Right atrium auricular region (tissue), 2 donors: ENCODE data around the gene BCL11A. TPM values are rescaled to one million over a fixed set of nuclear protein-coding genes. Genes with fewer than 3 reads are reported as not detected.

ENCODE experiments used
- DNase-seq: peaks from one replicate; pipeline ENCODE4 v3.0.0-alpha.2; 2019; ENCODE audit warnings: low spot score
- H3K27ac ChIP-seq, 2 donors: fragments of 200-600 bp; sonication (generic); 1 replicate in 1 of 2; 2 replicates in 1 of 2; pipeline ENCODE4 v1.5.1; 2016 to 2019
- H3K27me3 ChIP-seq, 2 donors: fragments of 200-600 bp; sonication (generic); one replicate each; pipeline versions ENCODE4 v1.5.1 to v1.6.0; 2017 to 2019
- H3K36me3 ChIP-seq: fragments of 200-600 bp; sonication (generic); one replicate; pipeline ENCODE4 v1.5.1; 2016
- H3K4me1 ChIP-seq, 2 donors: fragments of 200-600 bp; sonication (generic); one replicate each; pipeline versions ENCODE4 v1.5.1 to v1.6.0; 2017 to 2019
- H3K4me3 ChIP-seq, 2 donors: fragments of 200-600 bp; sonication (generic); 1 replicate in 1 of 2; 2 replicates in 1 of 2; pipeline ENCODE4 v1.5.1; 2017 to 2019; ENCODE audit warnings: mild to moderate bottlenecking in 1 of 2, moderate library complexity in 1 of 2
- H3K9me3 ChIP-seq, 2 donors: fragments of 200-600 bp; sonication (generic); one replicate each; pipeline ENCODE4 v1.5.1; 2019
- total RNA-seq, 2 donors: library from RNA; depleted of rRNA; stranded (reverse); fragments of >200 nt; gene quantifications; one replicate each; pipeline ENCODE4 v1.1.0, GENCODE V29; 2016
- TF ChIP-seq, protein P1 (sequence below), 2 donors: fragments of 200-600 bp; sonication (generic); IDR thresholded peaks; one replicate each; pipeline ENCODE4 v1.5.1; 2019; ENCODE audit warnings: antibody characterized with exemption in 2 of 2

The BCL11A gene
- total RNA-seq, 2 donors from 2014 or later = 2.2 to 3.3 TPM

DNA sequence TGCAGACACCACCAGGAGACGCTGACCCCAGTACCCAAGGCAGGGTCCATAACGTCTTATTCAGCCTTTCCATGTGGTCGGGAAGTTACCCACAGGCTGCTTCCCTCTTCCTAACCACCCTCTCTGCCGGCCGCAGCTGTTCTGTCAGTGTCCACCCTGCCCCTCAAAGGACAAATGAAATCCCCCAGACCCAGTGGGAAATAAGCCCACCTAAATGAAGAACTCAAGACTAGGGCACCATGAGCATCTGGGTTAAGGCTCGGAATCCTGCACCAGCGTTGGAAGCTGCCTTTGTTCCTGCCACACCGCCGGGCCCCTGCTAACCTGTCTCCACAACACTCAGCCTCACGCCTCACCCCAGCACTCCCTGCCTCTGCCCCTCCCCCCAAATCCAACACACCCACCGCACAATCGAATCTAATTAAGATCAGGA lies 21.7 kb downstream of the BCL11A start:
- Histone ChIP-seq H3K27me3 (no peaks in the 10 kb centered on the region), H3K27ac (no peak overlapping the region), H3K36me3 (no peaks in the 10 kb centered on the region), H3K9me3 (no peaks in the 10 kb centered on the region), H3K4me1 (peaks cover 0 to 24% of the 10 kb centered on the region in 2 donors), H3K4me3 (no peak overlapping the region)
- TF ChIP-seq, protein P1, sequence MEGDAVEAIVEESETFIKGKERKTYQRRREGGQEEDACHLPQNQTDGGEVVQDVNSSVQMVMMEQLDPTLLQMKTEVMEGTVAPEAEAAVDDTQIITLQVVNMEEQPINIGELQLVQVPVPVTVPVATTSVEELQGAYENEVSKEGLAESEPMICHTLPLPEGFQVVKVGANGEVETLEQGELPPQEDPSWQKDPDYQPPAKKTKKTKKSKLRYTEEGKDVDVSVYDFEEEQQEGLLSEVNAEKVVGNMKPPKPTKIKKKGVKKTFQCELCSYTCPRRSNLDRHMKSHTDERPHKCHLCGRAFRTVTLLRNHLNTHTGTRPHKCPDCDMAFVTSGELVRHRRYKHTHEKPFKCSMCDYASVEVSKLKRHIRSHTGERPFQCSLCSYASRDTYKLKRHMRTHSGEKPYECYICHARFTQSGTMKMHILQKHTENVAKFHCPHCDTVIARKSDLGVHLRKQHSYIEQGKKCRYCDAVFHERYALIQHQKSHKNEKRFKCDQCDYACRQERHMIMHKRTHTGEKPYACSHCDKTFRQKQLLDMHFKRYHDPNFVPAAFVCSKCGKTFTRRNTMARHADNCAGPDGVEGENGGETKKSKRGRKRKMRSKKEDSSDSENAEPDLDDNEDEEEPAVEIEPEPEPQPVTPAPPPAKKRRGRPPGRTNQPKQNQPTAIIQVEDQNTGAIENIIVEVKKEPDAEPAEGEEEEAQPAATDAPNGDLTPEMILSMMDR (IDR thresholded peaks at IDR 0.05) = no peak
- DNase-seq = no peak

DNA sequence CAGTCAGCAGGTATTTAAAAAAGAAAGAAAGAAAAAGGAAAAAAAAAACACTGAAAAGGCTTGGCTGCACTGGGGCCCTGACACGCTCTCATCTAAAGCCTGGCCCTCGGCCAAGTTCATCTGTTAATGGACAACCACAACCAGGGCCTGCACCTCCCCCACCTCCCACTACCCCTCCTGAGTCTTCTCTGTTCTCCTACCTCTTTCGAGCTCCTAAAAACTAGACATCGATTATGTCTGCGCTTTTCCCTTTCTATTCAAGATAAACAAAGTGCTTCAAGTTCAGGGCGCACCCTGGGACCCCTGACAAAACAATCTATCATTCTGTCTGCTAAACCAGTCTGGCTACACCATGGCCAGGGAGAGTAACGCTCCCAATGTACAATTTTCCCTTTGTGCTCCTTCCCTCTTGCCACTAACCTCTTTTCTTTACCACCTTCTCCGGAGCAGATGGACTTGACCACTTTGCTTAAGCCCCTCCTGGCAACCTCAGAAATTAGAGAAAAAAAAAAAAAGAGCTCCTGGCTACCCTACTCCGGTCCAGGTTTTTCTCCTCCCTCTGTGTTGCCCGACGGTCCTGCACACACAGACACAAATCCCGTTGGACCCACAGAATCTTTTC lies 22.7 kb downstream of the BCL11A start:
- no peak overlapping the region for H3K4me3 ChIP-seq
- no peaks in the 10 kb centered on the region for H3K9me3 ChIP-seq
- peaks cover 0 to 18% of the 10 kb centered on the region in 2 donors for H3K4me1 ChIP-seq
- TF ChIP-seq, protein P1 (IDR thresholded peaks at IDR 0.05) = no peak
- DNase-seq = no peak
- no peak overlapping the region for H3K27ac ChIP-seq
- no peaks in the 10 kb centered on the region for H3K27me3 ChIP-seq
- no peaks in the 10 kb centered on the region for H3K36me3 ChIP-seq

DNA sequence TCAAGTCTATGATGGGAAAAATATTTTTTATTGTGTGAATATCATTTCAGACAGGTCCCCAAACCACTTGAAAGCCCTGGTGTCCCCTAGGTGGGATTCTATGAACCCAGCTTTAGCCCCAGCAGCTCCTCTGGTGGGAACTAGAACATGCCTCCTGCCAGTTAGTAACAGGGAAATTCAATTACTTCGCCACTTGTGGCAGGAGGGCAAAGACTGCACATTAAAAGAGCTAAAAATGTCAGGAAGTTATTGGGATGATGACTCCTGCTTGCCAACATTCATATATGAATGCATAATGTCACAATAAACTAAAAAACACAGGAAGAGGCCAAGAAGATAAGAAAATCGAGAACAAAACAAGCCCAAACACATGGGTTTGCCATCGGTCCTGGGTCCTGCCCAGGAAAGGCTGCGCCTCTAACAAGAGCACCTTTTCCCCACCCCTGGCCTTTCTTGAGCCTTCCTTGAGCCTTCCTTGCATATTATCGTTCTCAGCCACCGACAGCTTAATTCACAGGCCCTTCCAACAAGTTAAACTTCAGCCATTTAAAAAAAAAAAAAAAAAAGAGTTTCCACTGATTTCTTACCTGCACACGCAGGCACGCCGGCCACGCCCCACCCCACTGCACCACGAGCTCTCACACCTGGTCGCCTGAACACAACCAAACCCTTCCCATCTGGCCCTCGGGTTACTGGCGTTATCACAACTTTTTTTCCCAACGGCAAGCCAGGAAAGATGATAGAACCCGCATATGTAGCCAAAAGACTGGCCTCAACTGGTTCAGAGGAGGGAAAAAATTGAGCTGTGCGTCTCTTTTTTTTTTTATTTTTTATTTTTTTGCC lies 23.4 kb downstream of the BCL11A start:
- Histone ChIP-seq H3K27ac (no peak overlapping the region), H3K4me3 (no peak overlapping the region), H3K36me3 (no peaks in the 10 kb centered on the region), H3K9me3 (no peaks in the 10 kb centered on the region), H3K4me1 (peaks cover 0 to 18% of the 10 kb centered on the region in 2 donors), H3K27me3 (no peaks in the 10 kb centered on the region)
- TF ChIP-seq, protein P1 (IDR thresholded peaks at IDR 0.05) = no peak
- DNase-seq = no peak

- TF ChIP-seq, protein P1 (IDR thresholded peaks at IDR 0.05) = no peak
- Histone ChIP-seq H3K4me1 (peaks cover 0 to 18% of the 10 kb centered on the region in 2 donors), H3K27ac (no peak overlapping the region), H3K27me3 (no peaks in the 10 kb centered on the region), H3K9me3 (no peaks in the 10 kb centered on the region), H3K36me3 (no peaks in the 10 kb centered on the region), H3K4me3 (no peak overlapping the region)
- DNase-seq = no peak
These were observed 24.2 kb downstream of the BCL11A start for GRCh38 chr2:60529136-60529784.

DNA sequence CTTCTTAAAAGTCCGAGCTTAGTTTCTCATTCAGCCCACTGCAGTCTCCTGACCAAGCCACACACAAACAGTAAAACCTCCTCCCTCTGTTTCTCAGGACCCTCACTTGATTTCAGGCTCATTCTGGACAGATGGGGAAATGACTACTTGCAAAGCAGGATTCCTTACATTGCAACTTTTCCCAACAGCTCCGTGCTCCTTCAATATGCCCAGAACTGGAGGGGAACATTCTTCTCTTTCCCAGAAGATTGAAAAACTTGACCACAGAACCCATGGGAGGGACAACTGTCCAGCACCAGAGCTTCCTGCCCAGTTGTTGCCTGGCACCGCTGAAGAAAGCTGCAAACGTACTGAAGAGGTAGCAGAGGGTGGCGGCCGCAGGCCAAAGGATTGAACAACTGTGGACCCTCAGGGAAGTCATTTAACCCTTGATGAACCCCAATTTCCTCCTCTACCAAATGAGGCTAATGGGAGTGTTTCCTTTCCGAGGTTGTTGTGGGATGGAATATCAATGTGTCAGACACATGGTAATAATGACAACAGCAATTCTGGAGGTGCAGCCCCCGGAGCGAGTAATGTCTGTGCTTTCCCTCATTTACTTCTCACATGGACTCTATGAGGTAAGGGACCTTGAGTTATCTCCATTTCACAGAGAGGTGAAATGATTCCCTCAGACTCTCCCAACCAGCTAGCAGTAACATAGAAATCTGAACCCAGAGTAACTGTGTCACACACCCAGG lies 25.0 kb downstream of the BCL11A start:
- no peaks in the 10 kb centered on the region for H3K36me3 ChIP-seq
- no peak for DNase-seq
- no peaks in the 10 kb centered on the region for H3K9me3 ChIP-seq
- no peak overlapping the region for H3K27ac ChIP-seq
- peaks cover 0 to 18% of the 10 kb centered on the region in 2 donors for H3K4me1 ChIP-seq
- TF ChIP-seq, protein P1 (IDR thresholded peaks at IDR 0.05) = no peak
- H3K4me3 ChIP-seq = no peak overlapping the region
- no peaks in the 10 kb centered on the region for H3K27me3 ChIP-seq
